GM21723 (cell line): ENCODE data around the gene RTCA.
A peak's percentile ranks its signal among the peaks of the same experiment; 100 is the strongest.
"Not testable (repeated sequence)": the region's sequence is repeated elsewhere in the genome, so short reads cannot be mapped to it uniquely, and the experiment has no call there.

Source experiments
- ATAC-seq: cut with Tn5 transposase; IDR thresholded peaks from one replicate; pipeline ENCODE4 v1.9.1; 2021; ENCODE audit warnings: mild to moderate bottlenecking, moderate library complexity; ENCODE audit not compliant: unreplicated experiment

Gene RTCA

DNA sequence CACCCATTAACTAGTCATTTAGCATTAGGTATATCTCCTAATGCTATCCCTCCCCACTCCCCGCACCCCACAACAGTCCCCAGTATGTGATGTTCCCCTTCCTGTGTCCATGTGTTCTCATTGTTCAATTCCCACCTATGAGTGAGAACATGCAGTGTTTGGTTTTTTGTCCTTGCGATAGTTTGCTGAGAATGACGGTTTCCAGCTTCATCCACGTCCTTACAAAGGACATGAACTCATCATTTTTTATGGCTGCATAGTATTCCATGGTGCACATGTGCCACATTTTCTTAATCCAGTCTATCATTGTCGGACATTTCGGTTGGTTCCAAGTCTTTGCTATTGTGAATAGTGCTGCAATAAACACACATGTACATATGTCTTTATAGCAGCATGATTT is 7.6 kb upstream of the RTCA start:
- ATAC-seq = not testable (repeated sequence)

- no peak for ATAC-seq
Measured at GRCh38 chr1:100261686-100262085, 4.3 kb upstream of the RTCA start.

DNA sequence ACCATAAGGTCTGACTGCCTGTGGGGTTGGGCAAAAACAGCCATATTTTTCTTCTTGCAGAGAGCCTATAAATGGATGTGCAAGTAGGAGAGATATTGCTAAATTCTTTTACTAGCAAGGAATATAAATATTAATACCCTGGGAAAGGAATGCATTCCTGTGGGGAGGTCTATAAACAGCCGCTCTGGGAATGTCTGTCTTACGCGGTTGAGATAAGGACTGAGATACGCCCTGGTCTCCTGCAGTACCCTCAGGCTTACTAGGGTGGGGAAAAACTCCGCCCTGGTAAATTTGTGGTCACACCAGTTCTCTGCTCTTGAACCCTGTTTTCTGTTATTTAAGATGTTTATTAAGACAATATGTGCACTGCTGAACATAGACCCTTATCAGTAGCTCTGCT is 1.9 kb upstream of the RTCA start:
- not testable (repeated sequence) for ATAC-seq

DNA sequence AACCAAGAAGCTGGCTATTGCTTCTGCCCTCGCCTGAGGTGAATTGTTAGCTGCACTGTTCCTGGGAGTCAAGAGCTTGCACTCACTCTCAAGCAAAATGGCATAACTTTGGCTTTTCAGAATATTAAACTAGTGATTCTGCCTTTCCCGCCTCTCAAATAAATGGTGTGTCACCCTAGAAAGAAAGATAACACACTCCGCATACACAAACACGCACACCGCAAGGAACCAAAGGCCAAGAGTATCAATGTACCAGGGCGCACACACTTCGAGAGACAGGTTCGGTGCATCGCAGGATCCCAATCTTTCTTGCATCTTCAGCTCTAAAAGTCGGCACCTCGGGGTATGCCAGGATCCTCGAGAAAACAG is 470 bp upstream of the RTCA start:
- ATAC-seq = peak; percentile 29

- ATAC-seq = peak; percentile 43
Measured at GRCh38 chr1:100266741-100267140, 725 bp downstream of the RTCA start.

DNA sequence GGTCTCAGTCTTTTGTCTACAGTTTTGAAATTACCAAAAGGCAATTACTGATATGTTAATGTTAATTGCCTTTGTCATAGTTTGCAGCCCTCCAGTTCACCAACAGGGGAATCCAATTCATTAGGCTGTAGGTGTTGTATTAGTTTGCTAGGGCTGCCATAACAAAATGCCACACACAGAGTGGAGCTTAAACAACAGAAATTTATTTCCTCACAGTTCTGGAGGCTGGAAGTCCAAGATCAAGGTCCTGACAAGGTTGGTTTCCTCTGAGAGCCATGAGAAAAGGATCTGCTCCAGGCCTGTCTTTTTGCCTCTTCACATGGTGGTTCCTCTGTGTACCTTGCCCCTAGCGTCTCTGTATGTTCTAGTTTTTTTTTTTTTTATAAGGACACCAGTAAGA is 1.3 kb downstream of the RTCA start:
- ATAC-seq = no peak

DNA sequence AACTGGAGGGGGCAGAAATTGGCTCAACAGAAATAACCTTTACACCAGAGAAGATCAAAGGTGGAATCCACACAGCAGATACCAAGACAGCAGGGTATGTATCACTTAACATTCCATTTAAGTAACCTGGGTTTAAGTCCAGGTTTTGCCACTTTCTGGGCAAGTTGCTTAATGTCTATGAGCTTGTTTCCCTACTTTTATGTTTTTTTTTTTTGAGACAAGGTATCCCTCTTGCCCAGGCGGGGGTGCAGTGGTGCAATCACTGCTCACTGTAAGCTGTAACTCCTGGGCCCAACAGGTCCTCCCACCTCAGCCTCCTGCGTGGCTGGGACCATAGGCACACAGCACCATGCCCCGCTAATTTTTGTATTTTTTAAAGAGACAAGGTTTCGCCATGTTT is 2.2 kb downstream of the RTCA start:
- ATAC-seq = no peak

DNA sequence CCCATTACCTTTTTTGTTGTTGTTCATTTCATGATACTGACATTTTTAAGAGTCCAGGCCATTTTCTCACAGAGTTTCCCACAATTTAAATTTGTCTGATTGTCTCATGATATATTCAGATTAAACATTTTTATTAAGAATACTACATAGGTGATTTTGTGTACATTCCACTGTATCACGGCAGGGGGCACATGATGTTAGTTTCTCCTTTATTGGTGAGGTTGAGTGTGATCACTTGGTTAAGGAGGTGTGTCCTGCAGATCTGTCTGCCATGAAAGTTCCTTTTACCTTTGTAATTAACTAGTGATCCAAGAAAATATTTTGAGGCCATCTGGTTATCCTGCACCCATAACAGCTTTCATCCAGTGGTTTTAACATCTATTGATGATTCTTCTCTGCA is 11.8 kb downstream of the RTCA start:
- ATAC-seq = no peak

DNA sequence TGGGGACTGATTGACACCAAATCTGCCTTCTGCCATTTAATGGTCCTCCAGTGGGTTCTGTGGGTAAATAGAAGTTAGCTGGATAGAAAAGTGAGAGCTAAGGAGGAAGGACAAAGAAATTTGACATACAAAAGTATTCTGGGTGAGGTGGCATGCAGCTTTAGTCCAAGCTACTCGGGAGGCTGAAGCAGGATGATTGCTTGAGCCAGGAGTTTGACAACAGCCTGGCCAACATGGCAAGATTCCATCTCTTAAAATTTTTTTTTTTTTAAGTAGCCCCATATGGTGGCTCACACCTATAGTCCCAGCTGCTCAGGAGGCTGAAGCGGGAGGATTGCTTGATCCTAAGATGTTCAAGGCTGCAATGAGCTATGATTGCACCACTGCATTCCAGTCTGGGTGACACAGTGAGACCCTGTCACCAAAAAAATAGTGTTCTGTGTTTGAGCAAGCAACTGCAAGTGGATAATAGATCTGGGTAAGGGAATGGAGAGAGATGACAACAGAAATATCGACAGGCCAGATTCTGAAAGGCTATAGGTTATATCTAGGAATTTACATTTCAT is 13.4 kb downstream of the RTCA start:
- no peak for ATAC-seq

DNA sequence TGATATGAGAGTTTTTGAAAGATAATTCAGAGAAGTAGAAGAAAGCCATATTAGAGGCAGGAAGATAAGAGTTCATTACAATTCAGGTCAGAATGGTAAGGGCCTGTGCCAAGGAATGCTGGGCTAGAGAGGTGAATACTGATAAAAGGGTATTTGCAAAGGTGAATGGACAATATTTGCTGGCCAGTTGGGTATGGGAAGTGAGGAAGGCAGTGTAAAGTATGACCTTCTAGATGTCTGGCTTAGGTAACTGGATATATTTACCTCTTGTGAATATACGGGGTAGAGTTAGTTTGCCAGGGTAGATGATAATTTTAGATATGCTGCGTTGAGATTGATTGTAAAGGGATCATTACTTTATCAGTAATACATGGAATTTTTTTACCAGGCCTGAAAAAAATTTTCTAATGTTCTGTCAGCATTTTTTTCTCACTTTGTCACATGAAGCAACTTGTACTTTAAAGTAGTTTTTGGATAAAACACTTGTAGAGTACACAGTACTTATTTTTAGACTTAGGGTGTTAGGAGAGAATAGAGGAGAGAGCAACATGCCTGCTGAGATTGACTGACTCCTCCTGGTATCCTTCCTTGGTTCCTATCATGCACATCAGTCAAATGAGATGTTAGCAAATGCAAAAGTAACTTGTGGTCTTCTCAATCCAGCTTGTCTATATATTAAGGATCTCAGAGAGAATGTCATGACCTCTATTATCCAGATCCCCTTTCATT is 14.1 kb downstream of the RTCA start:
- no peak for ATAC-seq

DNA sequence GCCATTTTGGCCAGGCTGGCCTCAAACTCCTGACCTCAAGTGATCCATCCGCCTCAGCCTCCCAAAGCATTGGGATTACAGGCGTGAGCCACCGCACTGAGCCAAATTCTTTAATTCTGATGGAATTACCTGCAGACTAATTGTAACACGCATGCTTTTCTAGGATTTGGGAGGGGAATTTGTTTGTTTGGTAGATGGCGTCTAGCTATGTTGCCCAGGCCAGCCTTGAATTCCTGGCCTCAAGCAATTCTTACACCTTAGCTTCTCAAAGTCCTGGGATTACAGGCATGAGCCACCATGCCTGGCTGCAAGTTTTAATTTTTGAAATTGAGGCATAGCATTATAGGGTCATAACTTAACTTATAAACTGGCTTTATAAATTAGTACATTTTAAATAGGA is 18.6 kb downstream of the RTCA start:
- ATAC-seq = no peak

- ATAC-seq = no peak
Measured at GRCh38 chr1:100287162-100287561, 21.1 kb downstream of the RTCA start.

- no peak for ATAC-seq
Measured at GRCh38 chr1:100290291-100290690, 24.3 kb downstream of the RTCA start.

- ATAC-seq = no peak
Measured at GRCh38 chr1:100292711-100293110, 26.7 kb downstream of the RTCA start.

DNA sequence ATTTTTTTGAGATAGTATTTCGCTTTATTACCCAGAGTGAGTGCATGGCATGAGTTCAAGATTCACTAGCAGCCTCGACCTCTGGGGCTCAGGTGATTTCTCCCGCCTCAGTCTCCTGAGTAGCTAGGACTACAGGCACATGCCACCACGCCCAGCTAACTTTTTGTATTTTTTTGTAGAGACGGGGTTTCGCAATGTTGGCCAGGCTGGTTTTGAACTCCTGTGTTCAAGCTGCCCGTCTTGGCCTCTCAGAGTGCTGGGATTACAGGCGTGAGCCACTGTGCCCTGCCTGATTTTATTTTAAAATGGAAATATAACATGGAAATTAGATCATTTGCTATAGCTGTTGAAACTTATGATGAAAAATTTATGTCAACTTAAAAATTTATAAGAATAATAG is 30.1 kb downstream of the RTCA start:
- no peak for ATAC-seq

GRCh38 chr1:100296997-100297396 is 31.0 kb downstream of the RTCA start:
- ATAC-seq = not testable (repeated sequence)

- no peak for ATAC-seq
Measured at GRCh38 chr1:100298512-100298911, 32.5 kb downstream of the RTCA start.

DNA sequence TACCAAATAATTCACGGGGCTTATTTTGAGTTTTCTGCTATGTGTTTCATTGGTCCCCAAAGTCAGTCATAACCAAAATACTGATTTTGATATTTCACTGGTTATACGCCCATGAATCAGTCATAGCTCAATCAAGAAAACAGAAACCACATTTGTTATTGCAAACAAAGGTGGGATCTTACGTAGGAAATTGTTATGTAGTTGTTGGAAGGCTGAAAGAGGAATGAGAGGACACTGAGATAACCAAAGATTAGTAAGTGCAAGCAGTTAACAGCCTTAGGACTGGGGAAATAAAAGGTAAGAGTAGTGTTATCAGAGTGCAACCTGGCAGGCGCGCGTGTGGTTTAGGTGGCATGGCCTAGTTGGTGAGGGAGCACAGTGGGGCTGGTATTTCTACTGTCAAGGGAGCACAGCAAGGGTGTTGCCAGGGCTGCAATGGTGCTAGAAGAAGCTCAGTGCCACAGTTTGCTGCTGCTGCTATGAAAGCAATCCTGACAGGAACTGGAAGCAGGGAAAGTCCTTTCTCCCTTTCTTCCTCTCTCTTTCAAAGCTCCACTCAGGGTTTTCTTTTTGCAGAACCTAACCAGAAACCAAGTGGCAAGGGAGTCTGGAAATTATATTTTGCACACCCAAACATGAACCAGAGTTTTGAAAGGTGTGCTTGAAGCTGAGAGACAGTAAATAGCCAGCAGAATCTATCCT is 33.7 kb downstream of the RTCA start:
- no peak for ATAC-seq

DNA sequence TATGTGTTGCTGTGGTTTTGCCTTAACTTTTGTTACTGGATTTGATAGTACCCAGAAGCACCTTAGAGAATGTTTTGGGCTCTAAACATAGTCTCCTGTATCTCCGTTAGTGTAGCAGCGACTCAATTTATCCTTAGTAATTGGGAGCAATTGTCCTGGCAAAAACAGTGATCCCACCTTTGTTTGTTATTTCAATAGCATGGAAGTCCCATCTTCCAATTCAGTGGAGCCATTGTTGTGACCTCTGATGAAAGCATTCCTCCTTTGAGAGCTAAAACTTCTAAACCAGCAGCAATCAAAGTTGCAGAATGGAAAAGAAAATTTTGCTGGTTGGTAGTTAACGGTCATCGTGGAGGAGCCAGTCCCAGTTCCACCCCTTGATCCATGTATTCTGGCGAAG is 34.7 kb downstream of the RTCA start:
- ATAC-seq = no peak

GRCh38 chr1:100302739-100303138 is 36.7 kb downstream of the RTCA start:
- no peak for ATAC-seq

- ATAC-seq = no peak
Measured at GRCh38 chr1:100304227-100304626, 38.2 kb downstream of the RTCA start.

DNA sequence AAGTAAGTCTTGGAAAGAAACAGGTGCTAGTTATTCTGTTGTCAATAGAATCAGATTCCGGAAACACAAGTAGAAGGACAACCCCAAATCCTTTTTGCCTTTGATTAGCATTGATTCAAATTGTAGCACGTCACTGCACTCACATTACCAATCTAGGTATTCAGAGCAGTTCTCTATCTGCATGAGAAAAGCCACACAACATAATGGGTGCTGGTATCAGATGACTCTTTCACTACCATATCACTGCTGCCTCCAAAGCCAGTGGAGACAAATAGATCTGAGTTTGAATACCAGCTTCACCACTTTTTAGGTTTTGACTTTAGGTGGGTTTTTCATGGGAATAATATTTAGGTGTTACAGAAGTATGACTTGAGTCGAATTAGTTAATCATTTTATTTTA is 38.9 kb downstream of the RTCA start:
- no peak for ATAC-seq
